Measurements from ENCODE around the gene CDH4. TPM values are rescaled to one million over a fixed set of nuclear protein-coding genes. Genes with fewer than 3 reads are reported as not detected.

Gene CDH4
- total and polyA plus RNA-seq, 2 of the 13 experiments (the other 11 are each of a cell fraction or from before 2014, with no cell fraction given) = not detected

DNA sequence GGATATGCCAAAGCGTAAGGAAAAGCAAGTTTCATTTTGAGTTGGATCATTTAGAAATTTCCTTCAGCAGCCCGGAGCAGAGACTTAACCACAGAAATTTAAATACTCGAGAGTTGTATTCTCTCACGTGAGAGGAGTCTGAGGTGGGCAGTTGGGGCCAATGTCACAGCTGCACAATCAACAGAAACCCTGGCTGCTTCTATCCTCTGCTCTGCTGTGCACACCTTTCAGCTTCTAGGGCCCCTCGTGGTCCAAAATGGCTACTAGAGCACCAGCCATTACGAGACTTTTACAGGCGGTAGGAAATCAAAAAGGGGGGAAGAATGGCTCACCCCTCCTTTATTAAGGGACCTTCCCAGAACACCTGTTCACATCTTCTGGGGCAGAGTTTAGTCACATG lies 659.8 kb downstream of the CDH4 start (continued):
- TF ChIP-seq HMG20B (CRISPR knock-in tag; conservative IDR thresholded peaks at IDR 0.05) = no peak
- TF ChIP-seq, protein P1, sequence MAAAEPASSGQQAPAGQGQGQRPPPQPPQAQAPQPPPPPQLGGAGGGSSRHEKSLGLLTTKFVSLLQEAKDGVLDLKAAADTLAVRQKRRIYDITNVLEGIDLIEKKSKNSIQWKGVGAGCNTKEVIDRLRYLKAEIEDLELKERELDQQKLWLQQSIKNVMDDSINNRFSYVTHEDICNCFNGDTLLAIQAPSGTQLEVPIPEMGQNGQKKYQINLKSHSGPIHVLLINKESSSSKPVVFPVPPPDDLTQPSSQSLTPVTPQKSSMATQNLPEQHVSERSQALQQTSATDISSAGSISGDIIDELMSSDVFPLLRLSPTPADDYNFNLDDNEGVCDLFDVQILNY (CRISPR knock-in tag; conservative IDR thresholded peaks at IDR 0.05) = no peak
- TF ChIP-seq, protein P2, sequence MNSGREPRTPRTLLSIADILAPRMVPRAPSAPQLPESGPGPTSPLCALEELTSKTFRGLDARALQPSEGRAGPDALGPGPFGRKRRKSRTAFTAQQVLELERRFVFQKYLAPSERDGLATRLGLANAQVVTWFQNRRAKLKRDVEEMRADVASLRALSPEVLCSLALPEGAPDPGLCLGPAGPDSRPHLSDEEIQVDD (CRISPR knock-in tag; IDR thresholded peaks at IDR 0.05; ENCODE audit: borderline replicate concordance) = no peak
- TF ChIP-seq SMC3 (IDR thresholded peaks at IDR 0.05; ENCODE audit: low read length) = no peak
- TF ChIP-seq, protein P3, sequence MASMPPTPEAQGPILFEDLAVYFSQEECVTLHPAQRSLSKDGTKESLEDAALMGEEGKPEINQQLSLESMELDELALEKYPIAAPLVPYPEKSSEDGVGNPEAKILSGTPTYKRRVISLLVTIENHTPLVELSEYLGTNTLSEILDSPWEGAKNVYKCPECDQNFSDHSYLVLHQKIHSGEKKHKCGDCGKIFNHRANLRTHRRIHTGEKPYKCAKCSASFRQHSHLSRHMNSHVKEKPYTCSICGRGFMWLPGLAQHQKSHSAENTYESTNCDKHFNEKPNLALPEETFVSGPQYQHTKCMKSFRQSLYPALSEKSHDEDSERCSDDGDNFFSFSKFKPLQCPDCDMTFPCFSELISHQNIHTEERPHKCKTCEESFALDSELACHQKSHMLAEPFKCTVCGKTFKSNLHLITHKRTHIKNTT (CRISPR knock-in tag; IDR thresholded peaks at IDR 0.05) = no peak

DNA sequence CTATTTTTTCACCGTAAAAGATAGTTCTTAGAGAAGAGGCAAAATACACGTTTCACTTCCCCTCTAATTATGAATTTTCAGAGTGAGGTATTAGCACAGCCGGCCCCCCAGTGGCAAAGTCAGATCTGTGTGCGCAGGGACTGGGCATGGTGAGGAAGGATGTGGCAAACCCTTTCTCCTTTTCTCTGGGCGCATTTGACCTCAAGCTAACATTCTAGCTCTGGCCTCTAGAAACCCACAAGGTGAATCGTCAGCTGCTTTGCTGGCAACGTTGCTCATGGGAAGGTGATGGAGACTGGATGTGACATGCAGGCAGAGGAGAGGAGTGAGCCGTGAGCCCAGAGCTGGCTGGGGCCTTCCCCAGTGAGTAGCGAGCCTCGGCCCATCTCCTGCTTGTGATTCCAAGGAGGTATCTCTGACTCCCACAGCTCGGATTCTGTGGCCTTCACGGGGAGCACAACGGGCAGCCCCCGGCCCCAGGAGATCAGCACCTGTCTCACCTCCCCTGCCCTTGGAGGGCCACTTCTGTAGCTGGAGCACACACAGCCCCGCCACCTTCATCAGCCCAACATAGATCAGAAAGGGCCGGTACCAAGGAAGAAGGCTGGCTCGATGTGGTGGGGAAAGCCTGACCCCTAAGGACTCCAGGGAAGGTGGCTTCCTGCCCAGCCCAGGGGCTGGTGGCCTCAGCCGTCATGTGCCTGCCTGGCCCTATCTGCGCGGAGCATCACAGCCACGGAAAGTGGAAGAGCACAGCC lies 660.8 kb downstream of the CDH4 start:
- Histone ChIP-seq H3K9ac (ENCODE audit: insufficient read depth, low read depth, low read length) (no peak overlapping the region), H3K4me1 (ENCODE audit: insufficient read depth, low read length) (no peaks in the 10 kb centered on the region), H3K27me3 (ENCODE audit: control insufficient read depth in 1 of 2, insufficient read depth in 2 of 2, low read length in 2 of 2) (peaks cover 30 to 80% of the 10 kb centered on the region in 2 experiments), H4K20me1 (ENCODE audit: insufficient read depth, low read length) (no peaks in the 10 kb centered on the region), H3K36me3 (replicated peaks in 1 of 2; ENCODE audit: control insufficient read depth in 1 of 2, insufficient read depth in 2 of 2, low read length in 2 of 2) (no peaks in the 10 kb centered on the region), H3K4me3 (replicated peaks in 1 of 3; ENCODE audit: insufficient read depth in 1 of 3, low read depth in 2 of 3, low read length in 3 of 3) (no peak overlapping the region), H3K27ac (ENCODE audit: extremely low read length, insufficient read depth, low read length) (no peak overlapping the region), H3K9me3 (ENCODE audit: low read length) (no peaks in the 10 kb centered on the region), H3K79me2 (ENCODE audit: insufficient read depth, low read length) (no peaks in the 10 kb centered on the region), H3K4me2 (ENCODE audit: low read depth, low read length) (no peak overlapping the region), H2AFZ (ENCODE audit: low read length) (no peak overlapping the region)
- intact Hi-C loops (cut with micrococcal nuclease; ENCODE audit: unreplicated experiment) = no loop called here
- no TSS peak for BruUV-seq (replicated peaks)
- ATAC-seq (no peak), FAIRE-seq (no peak), DNase-seq (ENCODE audit: low spot score) (no peak)
- CTCF ChIA-PET (ENCODE audit: low intra/inter-chr PET ratio, low total read pairs) = no interaction called here
- POLR2A ChIA-PET = no interaction called here
- in situ Hi-C loops (cut with HindIII; ENCODE audit: extremely low pct_ligation_motif_present, low pct_unique_long_range_greater_than_20kb) = no loop called here
- TF ChIP-seq ZNF337 (CRISPR knock-in tag; IDR thresholded peaks at IDR 0.05; ENCODE audit: borderline replicate concordance, low read depth) = no peak
- no peak for TF ChIP-seq ZNF484 (CRISPR knock-in tag; IDR thresholded peaks at IDR 0.05; ENCODE audit: borderline replicate concordance, low read depth)
- TF ChIP-seq ZNF367 (CRISPR knock-in tag; IDR thresholded peaks at IDR 0.05; ENCODE audit: borderline replicate concordance) = no peak
- TF ChIP-seq, protein P4, sequence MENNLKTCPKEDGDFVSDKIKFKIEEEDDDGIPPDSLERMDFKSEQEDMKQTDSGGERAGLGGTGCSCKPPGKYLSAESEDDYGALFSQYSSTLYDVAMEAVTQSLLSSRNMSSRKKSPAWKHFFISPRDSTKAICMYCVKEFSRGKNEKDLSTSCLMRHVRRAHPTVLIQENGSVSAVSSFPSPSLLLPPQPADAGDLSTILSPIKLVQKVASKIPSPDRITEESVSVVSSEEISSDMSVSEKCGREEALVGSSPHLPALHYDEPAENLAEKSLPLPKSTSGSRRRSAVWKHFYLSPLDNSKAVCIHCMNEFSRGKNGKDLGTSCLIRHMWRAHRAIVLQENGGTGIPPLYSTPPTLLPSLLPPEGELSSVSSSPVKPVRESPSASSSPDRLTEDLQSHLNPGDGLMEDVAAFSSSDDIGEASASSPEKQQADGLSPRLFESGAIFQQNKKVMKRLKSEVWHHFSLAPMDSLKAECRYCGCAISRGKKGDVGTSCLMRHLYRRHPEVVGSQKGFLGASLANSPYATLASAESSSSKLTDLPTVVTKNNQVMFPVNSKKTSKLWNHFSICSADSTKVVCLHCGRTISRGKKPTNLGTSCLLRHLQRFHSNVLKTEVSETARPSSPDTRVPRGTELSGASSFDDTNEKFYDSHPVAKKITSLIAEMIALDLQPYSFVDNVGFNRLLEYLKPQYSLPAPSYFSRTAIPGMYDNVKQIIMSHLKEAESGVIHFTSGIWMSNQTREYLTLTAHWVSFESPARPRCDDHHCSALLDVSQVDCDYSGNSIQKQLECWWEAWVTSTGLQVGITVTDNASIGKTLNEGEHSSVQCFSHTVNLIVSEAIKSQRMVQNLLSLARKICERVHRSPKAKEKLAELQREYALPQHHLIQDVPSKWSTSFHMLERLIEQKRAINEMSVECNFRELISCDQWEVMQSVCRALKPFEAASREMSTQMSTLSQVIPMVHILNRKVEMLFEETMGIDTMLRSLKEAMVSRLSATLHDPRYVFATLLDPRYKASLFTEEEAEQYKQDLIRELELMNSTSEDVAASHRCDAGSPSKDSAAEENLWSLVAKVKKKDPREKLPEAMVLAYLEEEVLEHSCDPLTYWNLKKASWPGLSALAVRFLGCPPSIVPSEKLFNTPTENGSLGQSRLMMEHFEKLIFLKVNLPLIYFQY (CRISPR knock-in tag; IDR thresholded peaks at IDR 0.05; ENCODE audit: borderline replicate concordance) = no peak
- TF ChIP-seq, protein P5, sequence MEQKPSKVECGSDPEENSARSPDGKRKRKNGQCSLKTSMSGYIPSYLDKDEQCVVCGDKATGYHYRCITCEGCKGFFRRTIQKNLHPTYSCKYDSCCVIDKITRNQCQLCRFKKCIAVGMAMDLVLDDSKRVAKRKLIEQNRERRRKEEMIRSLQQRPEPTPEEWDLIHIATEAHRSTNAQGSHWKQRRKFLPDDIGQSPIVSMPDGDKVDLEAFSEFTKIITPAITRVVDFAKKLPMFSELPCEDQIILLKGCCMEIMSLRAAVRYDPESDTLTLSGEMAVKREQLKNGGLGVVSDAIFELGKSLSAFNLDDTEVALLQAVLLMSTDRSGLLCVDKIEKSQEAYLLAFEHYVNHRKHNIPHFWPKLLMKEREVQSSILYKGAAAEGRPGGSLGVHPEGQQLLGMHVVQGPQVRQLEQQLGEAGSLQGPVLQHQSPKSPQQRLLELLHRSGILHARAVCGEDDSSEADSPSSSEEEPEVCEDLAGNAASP (CRISPR knock-in tag; IDR thresholded peaks at IDR 0.05; ENCODE audit: borderline replicate concordance) = no peak
- WGBS (ENCODE audit: low lambda C conversion rate) = 29% methylated on average over 21 of the region's 21 CpGs

Measured in HepG2 (cell line).